Measurements from ENCODE around the gene CHTF8.
"Not testable (repeated sequence)": the region's sequence is repeated elsewhere in the genome, so short reads cannot be mapped to it uniquely, and the experiment has no call there.

DNA sequence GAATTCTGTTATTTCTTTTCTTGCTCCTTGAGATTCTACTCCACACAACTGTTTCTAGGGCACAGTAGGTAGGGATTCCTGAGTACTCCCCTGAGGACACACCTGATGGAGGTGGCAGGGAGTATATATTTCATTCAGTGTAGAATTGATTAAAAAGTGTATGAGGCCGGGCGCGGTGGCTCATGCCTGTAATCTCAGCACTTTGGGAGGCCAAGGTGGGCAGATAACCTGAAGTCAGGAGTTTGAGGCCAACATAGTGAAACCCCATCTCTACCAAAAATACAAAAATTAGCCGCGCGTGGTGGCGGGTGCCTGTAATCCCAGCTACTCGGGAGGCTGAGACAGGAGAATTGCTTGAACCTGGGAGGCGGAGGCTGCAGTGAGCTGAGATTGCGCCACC is 5.6 kb downstream of the CHTF8 start:
- TF ChIP-seq, protein P1, sequence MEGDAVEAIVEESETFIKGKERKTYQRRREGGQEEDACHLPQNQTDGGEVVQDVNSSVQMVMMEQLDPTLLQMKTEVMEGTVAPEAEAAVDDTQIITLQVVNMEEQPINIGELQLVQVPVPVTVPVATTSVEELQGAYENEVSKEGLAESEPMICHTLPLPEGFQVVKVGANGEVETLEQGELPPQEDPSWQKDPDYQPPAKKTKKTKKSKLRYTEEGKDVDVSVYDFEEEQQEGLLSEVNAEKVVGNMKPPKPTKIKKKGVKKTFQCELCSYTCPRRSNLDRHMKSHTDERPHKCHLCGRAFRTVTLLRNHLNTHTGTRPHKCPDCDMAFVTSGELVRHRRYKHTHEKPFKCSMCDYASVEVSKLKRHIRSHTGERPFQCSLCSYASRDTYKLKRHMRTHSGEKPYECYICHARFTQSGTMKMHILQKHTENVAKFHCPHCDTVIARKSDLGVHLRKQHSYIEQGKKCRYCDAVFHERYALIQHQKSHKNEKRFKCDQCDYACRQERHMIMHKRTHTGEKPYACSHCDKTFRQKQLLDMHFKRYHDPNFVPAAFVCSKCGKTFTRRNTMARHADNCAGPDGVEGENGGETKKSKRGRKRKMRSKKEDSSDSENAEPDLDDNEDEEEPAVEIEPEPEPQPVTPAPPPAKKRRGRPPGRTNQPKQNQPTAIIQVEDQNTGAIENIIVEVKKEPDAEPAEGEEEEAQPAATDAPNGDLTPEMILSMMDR (IDR thresholded peaks at IDR 0.05): not testable (repeated sequence)
- TF ChIP-seq POLR2A (IDR thresholded peaks at IDR 0.05): not testable (repeated sequence)

All from thyroid gland (tissue), 4 donors.